Activated CD4-positive, alpha-beta T cell treated with anti-CD3 and anti-CD28 coated beads, Interleukin-2, amount 50 U/mL, for 16 hours (primary cell): ENCODE data around the gene SHF.

Source experiments
- DNase-seq: peaks from one replicate; pipeline ENCODE4 v3.0.0-alpha.2; 2020

SHF gene

GRCh38 chr15:45168751-45169551, 18.8 kb downstream of the SHF start:
- DNase-seq: no peak

- DNase-seq: no peak
Observed at GRCh38 chr15:45168286-45168685, 19.5 kb downstream of the SHF start.

GRCh38 chr15:45167631-45168205, 20.0 kb downstream of the SHF start:
- no peak for DNase-seq

GRCh38 chr15:45166834-45167630, 20.7 kb downstream of the SHF start:
- peak; percentile 93 for DNase-seq

GRCh38 chr15:45165536-45165935, 22.2 kb downstream of the SHF start:
- no peak for DNase-seq

- no peak for DNase-seq
Observed at GRCh38 chr15:45164914-45165313, 22.9 kb downstream of the SHF start.

GRCh38 chr15:45163508-45163856, 24.3 kb downstream of the SHF start:
- no peak for DNase-seq

- DNase-seq: peak; percentile 58
Observed at GRCh38 chr15:45162771-45163507, 24.8 kb downstream of the SHF start.

GRCh38 chr15:45161666-45162065, 26.1 kb downstream of the SHF start:
- no peak for DNase-seq

- DNase-seq: peak; percentile 19
Observed at GRCh38 chr15:45157974-45158373, 29.8 kb downstream of the SHF start.

- peak; percentile 20 for DNase-seq
Observed at GRCh38 chr15:45156744-45157455, 30.9 kb downstream of the SHF start.

- DNase-seq: no peak
Observed at GRCh38 chr15:45155739-45156138, 32.0 kb downstream of the SHF start.

- DNase-seq: no peak
Observed at GRCh38 chr15:45151998-45152828, 35.6 kb downstream of the SHF start.

- DNase-seq: no peak
Observed at GRCh38 chr15:45150997-45151396, 36.8 kb downstream of the SHF start.

GRCh38 chr15:45150481-45150880, 37.3 kb downstream of the SHF start:
- DNase-seq: no peak

- no peak for DNase-seq
Observed at GRCh38 chr15:45149060-45149459, 38.7 kb downstream of the SHF start.

- DNase-seq: no peak
Observed at GRCh38 chr15:45148076-45149059, 39.4 kb downstream of the SHF start.

GRCh38 chr15:45147606-45148005, 40.2 kb downstream of the SHF start:
- DNase-seq: no peak

- no peak for DNase-seq
Observed at GRCh38 chr15:45146405-45146804, 41.4 kb downstream of the SHF start.

GRCh38 chr15:45144775-45145174, 43.0 kb downstream of the SHF start:
- DNase-seq: no peak
